Nephron (organoid): ENCODE results near the gene SKAP1.
"Not testable (repeated sequence)": the region's sequence is repeated elsewhere in the genome, so short reads cannot be mapped to it uniquely, and the experiment has no call there.

Source experiments
- H3K27ac Mint-ChIP-seq, 3 experiments: 2 replicates each; pipeline ENCODE4 v1.8.0; 2020; ENCODE audit warnings: mixed read lengths in 3 of 3, mild to moderate bottlenecking in 2 of 3, moderate library complexity in 1 of 3
- H3K27me3 Mint-ChIP-seq: 2 replicates; pipeline ENCODE4 v1.8.0; 2021; ENCODE audit warnings: low read depth, mild to moderate bottlenecking, moderate library complexity, mixed read lengths
- H3K36me3 Mint-ChIP-seq: 2 replicates; pipeline ENCODE4 v1.8.0; 2020; ENCODE audit warnings: low read depth, mixed read lengths
- H3K4me1 Mint-ChIP-seq: 2 replicates; pipeline ENCODE4 v1.8.0; 2020; ENCODE audit warnings: mixed read lengths
- H3K4me3 Mint-ChIP-seq, 3 experiments: 2 replicates each; pipeline ENCODE4 v1.8.0; 2020; ENCODE audit warnings: mild to moderate bottlenecking in 3 of 3, mixed read lengths in 3 of 3, moderate library complexity in 2 of 3
- H3K9me3 Mint-ChIP-seq: 2 replicates; pipeline ENCODE4 v1.8.0; 2020; ENCODE audit warnings: mixed read lengths
- CTCF ChIP-seq, 3 experiments: fragments of 200-600 bp; sonication (generic); IDR thresholded peaks; one replicate each; pipeline ENCODE4 v1.5.0; 2021; ENCODE audit warnings: antibody characterized with exemption in 3 of 3; ENCODE audit not compliant: unreplicated experiment in 3 of 3

SKAP1 gene

GRCh38 chr17:48255759-48256158 lies 174.3 kb downstream of the SKAP1 start:
- Mint-ChIP-seq H3K9me3 (no peaks in the 10 kb centered on the region), H3K4me3 (no peak overlapping the region), H3K36me3 (no peaks in the 10 kb centered on the region), H3K4me1 (no peaks in the 10 kb centered on the region), H3K27ac (no peak overlapping the region), H3K27me3 (peaks cover 14% of the 10 kb centered on the region)
- no peak for TF ChIP-seq CTCF (IDR thresholded peaks at IDR 0.05; ENCODE audit: unreplicated experiment in 3 of 3)

DNA sequence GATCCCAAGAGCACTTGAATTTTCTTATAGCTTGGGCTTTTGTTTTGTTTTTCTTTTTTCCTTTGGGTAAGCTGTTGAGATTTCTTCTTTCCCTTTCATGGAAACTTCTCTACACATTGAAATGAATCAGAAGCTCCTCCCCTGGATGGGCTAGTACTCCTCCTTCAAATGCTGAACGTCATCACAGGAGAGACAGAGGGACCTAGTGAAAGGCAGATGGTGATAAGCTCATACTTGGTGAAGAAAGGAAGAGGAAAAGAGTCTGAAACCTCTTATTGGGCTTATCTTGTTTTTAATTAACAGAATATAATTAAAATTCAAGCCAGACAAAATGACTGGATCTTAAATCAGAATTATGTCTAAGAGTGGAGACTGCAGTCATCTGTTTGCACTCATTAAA lies 175.1 kb downstream of the SKAP1 start:
- TF ChIP-seq CTCF (IDR thresholded peaks at IDR 0.05; ENCODE audit: unreplicated experiment in 3 of 3): no peak
- Mint-ChIP-seq H3K27ac (no peak overlapping the region), H3K36me3 (no peaks in the 10 kb centered on the region), H3K9me3 (no peaks in the 10 kb centered on the region), H3K4me1 (no peaks in the 10 kb centered on the region), H3K4me3 (no peak overlapping the region), H3K27me3 (peaks cover 13% of the 10 kb centered on the region)

- Mint-ChIP-seq H3K36me3 (no peaks in the 10 kb centered on the region), H3K27ac (no peak overlapping the region), H3K4me1 (no peaks in the 10 kb centered on the region), H3K9me3 (no peaks in the 10 kb centered on the region), H3K27me3 (peaks cover 11% of the 10 kb centered on the region), H3K4me3 (no peak overlapping the region)
- no peak for TF ChIP-seq CTCF (IDR thresholded peaks at IDR 0.05; ENCODE audit: unreplicated experiment in 3 of 3)
These were observed 176.0 kb downstream of the SKAP1 start for GRCh38 chr17:48253975-48254374.

DNA sequence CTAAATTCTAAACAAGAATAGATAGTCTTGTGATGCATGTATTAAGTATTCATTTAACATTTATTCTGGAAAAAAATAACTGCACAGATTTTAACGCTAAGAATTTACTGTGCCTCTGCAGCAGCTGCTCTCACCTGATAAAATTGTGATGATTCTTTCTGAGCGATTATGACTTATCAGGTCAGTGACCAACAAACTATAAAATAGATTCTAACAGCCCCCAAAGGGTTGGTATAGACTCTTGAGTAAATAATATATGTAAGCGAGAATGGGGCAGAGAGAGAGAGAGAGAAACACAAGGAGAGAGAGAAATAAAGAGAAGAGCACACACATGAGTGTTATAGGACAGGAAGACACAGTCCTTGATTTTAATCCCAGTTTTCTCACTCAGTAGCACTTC lies 178.1 kb downstream of the SKAP1 start:
- Mint-ChIP-seq H3K27ac (no peak overlapping the region), H3K27me3 (peaks cover 11% of the 10 kb centered on the region), H3K4me3 (no peak overlapping the region), H3K4me1 (no peaks in the 10 kb centered on the region), H3K9me3 (no peaks in the 10 kb centered on the region), H3K36me3 (no peaks in the 10 kb centered on the region)
- no peak for TF ChIP-seq CTCF (IDR thresholded peaks at IDR 0.05; ENCODE audit: unreplicated experiment in 3 of 3)

DNA sequence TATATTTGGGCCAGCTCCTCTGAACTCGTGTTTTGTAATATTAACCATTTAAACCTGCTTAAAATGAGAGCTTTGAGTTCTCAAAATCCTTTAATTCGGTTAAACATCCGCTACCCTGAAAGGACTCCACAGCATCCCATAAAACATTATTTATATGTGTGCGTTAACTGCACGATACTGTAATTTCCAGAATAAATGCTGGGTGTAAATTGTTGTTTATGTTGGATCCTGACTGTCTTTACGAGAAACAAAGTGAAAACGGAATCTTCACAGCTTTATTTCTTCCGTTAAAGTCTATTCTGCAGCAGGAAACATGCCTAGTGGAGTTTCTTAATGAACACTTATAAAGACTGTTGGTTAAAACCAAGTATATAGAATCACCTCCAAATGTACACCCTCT lies 179.1 kb downstream of the SKAP1 start:
- H3K27me3 Mint-ChIP-seq: peaks cover 4% of the 10 kb centered on the region
- H3K9me3 Mint-ChIP-seq: no peaks in the 10 kb centered on the region
- no peak overlapping the region for H3K27ac Mint-ChIP-seq
- H3K4me3 Mint-ChIP-seq: peak overlapping the region in 1 of 3 experiments; percentile 35
- peaks cover 5% of the 10 kb centered on the region for H3K4me1 Mint-ChIP-seq
- no peaks in the 10 kb centered on the region for H3K36me3 Mint-ChIP-seq
- TF ChIP-seq CTCF (IDR thresholded peaks at IDR 0.05; ENCODE audit: unreplicated experiment in 3 of 3): no peak

- H3K36me3 Mint-ChIP-seq, H3K4me1 Mint-ChIP-seq, H3K4me3 Mint-ChIP-seq, H3K27ac Mint-ChIP-seq, H3K27me3 Mint-ChIP-seq, H3K9me3 Mint-ChIP-seq: not testable (repeated sequence)
These were observed 180.0 kb downstream of the SKAP1 start for GRCh38 chr17:48250059-48250458.
